HUES64 (cell line): ENCODE data around the gene RAB26.

ENCODE experiments used
- H3K27ac ChIP-seq: 2 replicates; pipeline ENCODE4 v1.7.0; 2013; ENCODE audit warnings: low read depth, low read length, inconsistent platforms
- H3K27me3 ChIP-seq: 2 replicates; pipeline ENCODE4 v1.6.1; 2013; ENCODE audit warnings: mild to moderate bottlenecking, low read length; ENCODE audit not compliant: insufficient read depth
- H3K36me3 ChIP-seq: 2 replicates; pipeline ENCODE4 v1.6.1; 2013; ENCODE audit warnings: mild to moderate bottlenecking, low read length; ENCODE audit not compliant: insufficient read depth
- H3K4me1 ChIP-seq: 2 replicates; pipeline ENCODE4 v1.6.1; 2013; ENCODE audit warnings: mild to moderate bottlenecking, low read length, moderate library complexity; ENCODE audit not compliant: insufficient read depth
- H3K4me3 ChIP-seq: 2 replicates; pipeline ENCODE4 v1.5.1; 2013; ENCODE audit warnings: mild to moderate bottlenecking, low read length, moderate library complexity
- H3K9ac ChIP-seq: 2 replicates; pipeline ENCODE4 v1.6.1; 2013; ENCODE audit warnings: mild to moderate bottlenecking, low read depth, low read length
- H3K9me3 ChIP-seq: 2 replicates; pipeline ENCODE4 v1.6.1; 2013; ENCODE audit warnings: low read depth, low read length; ENCODE audit not compliant: insufficient read depth
- WGBS: fragments of 150-250, 120-280 bp; methylation state at CpG from one replicate; pipeline ENCODE4 v1.1.7; 2013; ENCODE audit warnings: missing lambda C conversion rate; 5-methylcytosine and 5-hydroxymethylcytosine counted together

Gene RAB26

DNA sequence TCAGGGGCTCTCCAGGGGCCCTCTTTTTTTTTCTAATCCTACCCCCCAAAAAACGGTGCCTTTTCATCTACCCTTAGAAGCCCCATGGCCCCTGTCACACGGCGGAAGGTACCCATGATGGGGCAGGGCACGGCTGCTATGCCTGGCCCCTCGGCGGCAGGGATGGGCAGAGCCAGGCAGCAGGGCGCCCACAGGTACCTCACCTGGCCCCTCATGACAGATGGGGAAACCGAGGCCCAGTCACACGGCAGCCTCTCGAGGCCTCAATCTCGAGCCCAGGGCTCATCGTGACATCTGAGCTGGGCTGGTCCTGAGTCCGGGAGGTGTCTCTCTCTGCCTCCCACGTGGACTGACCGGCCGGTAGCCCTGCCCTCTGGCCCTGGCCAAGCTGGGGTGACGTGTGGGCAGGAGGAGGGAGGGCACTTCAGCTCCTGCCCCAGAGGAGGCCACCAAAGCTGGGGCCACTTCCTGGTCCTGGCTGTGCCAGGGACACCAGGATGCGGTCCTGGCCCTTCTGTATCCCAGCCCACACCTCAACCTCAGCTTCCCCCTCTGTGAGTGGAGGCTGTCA, 18.7 kb downstream of the RAB26 start:
- H3K36me3 ChIP-seq = peaks cover 44% of the 10 kb centered on the region
- no peaks in the 10 kb centered on the region for H3K27me3 ChIP-seq
- H3K9ac ChIP-seq = no peak overlapping the region
- WGBS = 95% methylated on average over 18 of the region's 18 CpGs
- no peak overlapping the region for H3K27ac ChIP-seq
- no peaks in the 10 kb centered on the region for H3K9me3 ChIP-seq
- no peak overlapping the region for H3K4me3 ChIP-seq
- no peaks in the 10 kb centered on the region for H3K4me1 ChIP-seq

DNA sequence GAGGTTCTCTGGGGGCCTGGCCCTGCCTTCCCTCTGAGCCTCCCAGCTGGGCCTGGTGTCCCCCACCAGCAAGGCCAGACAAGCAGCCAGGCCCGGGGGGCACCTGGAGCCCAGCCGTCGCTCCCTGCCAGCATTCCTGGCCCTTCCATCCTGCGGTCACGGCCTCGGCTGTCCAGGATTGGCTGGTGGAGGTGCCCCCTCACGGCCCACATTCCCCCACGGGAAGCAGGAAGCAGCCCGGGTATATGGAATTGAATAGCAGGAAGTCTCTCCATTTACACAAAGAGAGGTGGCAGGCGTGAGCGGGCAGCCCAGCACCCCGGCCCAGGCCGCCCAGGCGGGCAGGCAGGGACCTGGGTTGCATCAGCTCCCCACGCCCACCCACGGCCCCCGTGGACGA, 21.7 kb downstream of the RAB26 start:
- no peaks in the 10 kb centered on the region for H3K4me1 ChIP-seq
- peaks cover 65% of the 10 kb centered on the region for H3K36me3 ChIP-seq
- H3K9ac ChIP-seq = no peak overlapping the region
- WGBS = 97% methylated on average over 18 of the region's 18 CpGs
- no peak overlapping the region for H3K27ac ChIP-seq
- H3K9me3 ChIP-seq = no peaks in the 10 kb centered on the region
- no peak overlapping the region for H3K4me3 ChIP-seq
- no peaks in the 10 kb centered on the region for H3K27me3 ChIP-seq

DNA sequence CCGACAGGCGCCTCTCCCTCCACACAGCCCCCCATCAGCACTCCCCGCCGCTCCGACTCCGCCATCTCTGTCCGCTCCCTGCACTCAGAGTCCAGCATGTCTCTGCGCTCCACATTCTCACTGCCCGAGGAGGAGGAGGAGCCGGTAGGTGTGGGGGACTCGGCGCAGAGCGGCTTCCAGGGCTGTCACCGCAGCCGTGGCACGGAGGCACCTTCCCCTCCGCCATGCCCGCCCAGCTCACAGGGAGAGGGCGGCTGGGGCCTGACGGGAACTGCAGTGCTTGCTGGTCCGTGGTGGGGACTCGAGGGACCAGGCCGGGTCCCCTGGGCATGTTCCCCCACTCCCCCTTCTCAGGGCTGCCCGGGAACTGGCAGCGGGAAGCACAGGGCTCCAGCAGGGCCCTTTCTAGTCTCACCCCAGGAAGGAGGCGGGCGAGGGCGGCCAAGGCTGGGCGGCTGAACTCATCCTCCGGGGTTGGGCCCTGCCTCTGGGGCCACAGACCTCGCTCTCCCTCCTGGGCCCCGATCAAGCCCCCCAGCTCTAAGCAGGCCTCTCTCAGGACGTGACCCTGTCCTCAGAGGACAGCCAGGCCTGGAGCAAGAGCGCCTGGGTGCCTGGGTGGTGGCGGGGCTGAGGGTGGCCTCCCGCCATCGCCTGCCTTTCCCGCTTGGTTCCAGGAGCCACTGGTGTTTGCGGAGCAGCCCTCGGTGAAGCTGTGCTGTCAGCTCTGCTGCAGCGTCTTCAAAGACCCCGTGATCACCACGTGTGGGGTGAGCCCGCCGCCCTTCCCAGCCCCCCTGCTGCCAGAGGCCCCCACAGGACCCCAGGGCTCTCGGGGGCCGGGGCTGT, 22.4 kb downstream of the RAB26 start:
- WGBS = 95% methylated on average over 47 of the region's 47 CpGs
- H3K9me3 ChIP-seq = no peaks in the 10 kb centered on the region
- peaks cover 68% of the 10 kb centered on the region for H3K36me3 ChIP-seq
- no peak overlapping the region for H3K4me3 ChIP-seq
- no peak overlapping the region for H3K9ac ChIP-seq
- H3K27ac ChIP-seq = no peak overlapping the region
- no peaks in the 10 kb centered on the region for H3K4me1 ChIP-seq
- H3K27me3 ChIP-seq = no peaks in the 10 kb centered on the region

DNA sequence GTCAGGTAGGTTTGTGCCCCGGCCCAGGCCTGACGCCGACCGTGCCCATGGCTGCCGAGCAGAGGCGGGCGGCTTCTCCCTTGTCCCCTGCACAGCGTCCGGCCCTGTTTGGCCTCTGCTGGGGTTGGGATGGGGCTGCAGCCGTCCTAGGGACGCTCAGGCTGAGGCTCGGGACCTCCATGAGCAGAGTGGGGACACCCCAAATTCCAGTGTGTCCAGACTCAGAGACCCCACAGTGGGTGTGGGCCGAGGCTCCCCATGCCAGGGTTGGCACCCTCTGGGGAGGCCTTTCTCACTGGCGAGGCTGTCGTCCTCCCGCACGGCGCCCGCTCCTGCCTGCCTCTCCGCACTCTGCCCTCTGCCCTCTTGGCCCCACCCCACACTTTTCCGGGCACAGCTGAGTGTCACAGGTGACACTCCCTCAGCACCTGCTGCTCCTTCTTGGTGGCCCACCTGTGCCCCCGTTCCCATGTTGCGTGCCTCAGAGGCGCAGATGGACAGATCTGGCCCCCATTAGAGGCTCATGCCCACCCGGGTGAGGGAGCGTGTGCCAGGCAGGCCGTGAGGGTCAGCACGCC, 23.3 kb downstream of the RAB26 start:
- no peak overlapping the region for H3K4me3 ChIP-seq
- 96% methylated on average over 28 of the region's 28 CpGs for WGBS
- H3K9me3 ChIP-seq = no peaks in the 10 kb centered on the region
- no peaks in the 10 kb centered on the region for H3K4me1 ChIP-seq
- peaks cover 67% of the 10 kb centered on the region for H3K36me3 ChIP-seq
- H3K27me3 ChIP-seq = no peaks in the 10 kb centered on the region
- no peak overlapping the region for H3K9ac ChIP-seq
- H3K27ac ChIP-seq = no peak overlapping the region

DNA sequence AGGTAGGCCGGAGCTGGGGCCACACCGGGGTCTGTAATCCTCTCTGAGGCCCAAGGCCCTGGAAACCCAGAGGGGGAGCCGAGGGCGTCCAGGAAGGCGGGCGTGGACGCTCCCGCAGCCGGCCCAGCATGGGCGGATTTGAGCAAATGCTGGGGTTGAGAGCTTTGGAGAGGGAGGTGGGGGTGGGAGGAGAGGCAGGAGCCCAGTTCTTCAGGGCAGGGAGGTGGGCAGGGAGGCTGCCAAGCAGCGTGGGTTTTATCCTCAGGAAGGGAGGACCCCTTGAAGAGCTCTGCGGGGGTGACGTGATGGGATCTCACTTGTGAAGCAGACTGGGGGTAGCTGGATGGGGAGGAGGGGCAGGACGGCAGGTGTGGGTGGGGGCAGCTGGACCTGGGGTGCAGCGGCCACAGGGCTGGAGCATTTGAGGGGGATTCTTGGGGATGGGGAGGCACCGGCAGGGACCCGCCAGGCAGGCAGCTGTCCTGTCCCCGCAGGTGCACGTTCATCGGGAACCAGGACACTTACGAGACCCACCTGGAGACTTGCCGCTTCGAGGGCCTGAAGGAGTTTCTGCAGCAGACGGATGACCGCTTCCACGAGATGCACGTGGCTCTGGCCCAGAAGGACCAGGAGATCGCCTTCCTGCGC, 24.4 kb downstream of the RAB26 start:
- peaks cover 65% of the 10 kb centered on the region for H3K36me3 ChIP-seq
- H3K27ac ChIP-seq = no peak overlapping the region
- no peak overlapping the region for H3K9ac ChIP-seq
- WGBS = 96% methylated on average over 29 of the region's 29 CpGs
- no peak overlapping the region for H3K4me3 ChIP-seq
- H3K27me3 ChIP-seq = no peaks in the 10 kb centered on the region
- H3K4me1 ChIP-seq = no peaks in the 10 kb centered on the region
- H3K9me3 ChIP-seq = no peaks in the 10 kb centered on the region

DNA sequence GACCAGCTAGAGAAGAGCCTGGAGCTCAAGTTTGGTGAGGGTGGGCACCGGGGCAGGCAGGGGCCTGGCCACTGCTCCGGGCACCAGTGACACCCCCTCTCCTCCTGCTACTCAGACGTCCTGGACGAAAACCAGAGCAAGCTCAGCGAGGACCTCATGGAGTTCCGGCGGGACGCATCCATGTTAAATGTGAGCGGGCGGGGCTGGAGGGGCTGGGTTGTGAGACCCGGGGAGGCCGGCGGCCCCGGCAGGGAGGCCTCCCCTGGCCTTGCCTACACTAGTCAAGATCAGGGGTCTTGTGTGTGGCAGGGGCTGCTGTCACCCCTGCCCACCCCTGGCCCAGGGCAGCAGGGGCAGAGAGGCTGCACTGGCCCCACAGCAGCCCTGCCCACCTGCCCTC, 24.9 kb downstream of the RAB26 start:
- H3K4me3 ChIP-seq = no peak overlapping the region
- no peaks in the 10 kb centered on the region for H3K27me3 ChIP-seq
- no peaks in the 10 kb centered on the region for H3K4me1 ChIP-seq
- 97% methylated on average over 14 of the region's 14 CpGs for WGBS
- H3K9ac ChIP-seq = no peak overlapping the region
- no peak overlapping the region for H3K27ac ChIP-seq
- H3K9me3 ChIP-seq = no peaks in the 10 kb centered on the region
- H3K36me3 ChIP-seq = peaks cover 59% of the 10 kb centered on the region

DNA sequence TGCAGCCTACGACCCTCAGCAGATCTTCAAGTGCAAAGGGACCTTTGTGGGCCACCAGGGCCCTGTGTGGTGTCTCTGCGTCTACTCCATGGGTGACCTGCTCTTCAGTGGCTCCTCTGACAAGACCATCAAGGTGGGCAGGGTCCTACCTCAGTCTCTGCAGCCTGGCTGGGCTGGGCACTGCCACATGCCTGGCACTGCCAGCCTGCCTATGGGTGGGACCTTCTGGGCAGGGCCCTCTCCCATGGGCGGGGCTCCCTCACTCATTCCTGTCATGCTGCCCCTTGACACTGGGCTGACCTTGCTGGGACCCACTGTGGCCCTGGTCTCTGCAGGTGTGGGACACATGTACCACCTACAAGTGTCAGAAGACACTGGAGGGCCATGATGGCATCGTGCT, 25.5 kb downstream of the RAB26 start:
- Histone ChIP-seq H3K27ac (no peak overlapping the region), H3K36me3 (peaks cover 59% of the 10 kb centered on the region), H3K4me3 (no peak overlapping the region), H3K27me3 (no peaks in the 10 kb centered on the region), H3K9ac (no peak overlapping the region), H3K9me3 (no peaks in the 10 kb centered on the region), H3K4me1 (no peaks in the 10 kb centered on the region)
- 92% methylated on average over 4 of the region's 4 CpGs for WGBS

DNA sequence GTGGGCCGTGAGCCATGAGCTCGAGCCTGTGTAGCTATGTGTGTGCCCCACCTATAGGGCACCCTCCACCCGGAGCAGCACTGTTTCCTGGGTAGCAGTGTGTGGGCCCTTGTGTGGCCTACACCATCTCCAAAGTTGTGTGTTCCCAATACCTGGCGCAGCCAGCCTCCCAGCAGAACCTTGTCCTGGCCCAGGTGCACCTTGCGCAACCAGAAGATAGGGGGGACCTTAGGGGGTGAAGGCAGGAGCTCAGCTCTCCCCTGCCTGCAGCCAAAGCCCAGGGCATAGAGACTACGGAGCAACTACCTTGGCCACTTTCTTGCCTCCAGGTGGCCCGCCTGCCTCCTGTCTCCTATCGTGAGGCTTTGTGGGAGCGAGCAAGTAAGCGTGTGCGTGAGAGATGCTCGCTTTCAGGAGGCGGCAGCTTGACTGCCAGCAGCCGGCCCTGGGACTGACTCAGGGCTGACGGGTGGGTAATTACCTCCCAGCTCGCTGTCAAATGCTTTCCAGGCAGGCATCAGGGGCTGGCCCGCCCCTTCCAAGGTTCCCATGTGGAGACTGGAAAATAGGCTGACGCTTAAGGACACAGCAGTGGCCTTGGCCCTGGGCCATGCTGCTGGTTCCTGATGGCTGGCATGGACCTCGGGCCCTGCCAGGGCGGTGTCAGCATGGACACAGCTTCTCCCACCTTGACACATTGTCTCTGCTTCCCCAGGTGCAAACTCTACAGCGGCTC, 26.1 kb downstream of the RAB26 start:
- Histone ChIP-seq H3K4me3 (no peak overlapping the region), H3K9me3 (no peaks in the 10 kb centered on the region), H3K36me3 (peaks cover 59% of the 10 kb centered on the region), H3K9ac (no peak overlapping the region), H3K27ac (no peak overlapping the region), H3K4me1 (no peaks in the 10 kb centered on the region), H3K27me3 (no peaks in the 10 kb centered on the region)
- 94% methylated on average over 21 of the region's 21 CpGs for WGBS

DNA sequence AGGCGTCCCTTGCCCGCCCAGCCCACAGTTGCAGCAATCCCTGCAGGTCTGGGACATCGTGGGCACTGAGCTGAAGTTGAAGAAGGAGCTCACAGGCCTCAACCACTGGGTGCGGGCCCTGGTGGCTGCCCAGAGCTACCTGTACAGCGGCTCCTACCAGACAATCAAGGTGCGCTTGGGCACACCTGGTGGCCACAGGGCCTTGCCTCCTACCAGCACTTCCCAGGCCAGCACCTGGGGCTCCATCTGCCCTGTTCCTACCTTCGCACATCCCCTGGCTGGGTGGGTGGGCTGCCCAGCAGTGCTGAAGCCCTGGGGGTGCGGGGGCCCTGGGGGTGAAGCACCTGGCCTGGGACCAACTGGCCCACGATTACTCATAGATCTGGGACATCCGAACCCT, 27.0 kb downstream of the RAB26 start:
- no peak overlapping the region for H3K4me3 ChIP-seq
- no peak overlapping the region for H3K27ac ChIP-seq
- no peaks in the 10 kb centered on the region for H3K9me3 ChIP-seq
- H3K36me3 ChIP-seq = peaks cover 58% of the 10 kb centered on the region
- no peaks in the 10 kb centered on the region for H3K4me1 ChIP-seq
- 95% methylated on average over 10 of the region's 10 CpGs for whole genome bisulfite sequencing
- no peaks in the 10 kb centered on the region for H3K27me3 ChIP-seq
- no peak overlapping the region for H3K9ac ChIP-seq

DNA sequence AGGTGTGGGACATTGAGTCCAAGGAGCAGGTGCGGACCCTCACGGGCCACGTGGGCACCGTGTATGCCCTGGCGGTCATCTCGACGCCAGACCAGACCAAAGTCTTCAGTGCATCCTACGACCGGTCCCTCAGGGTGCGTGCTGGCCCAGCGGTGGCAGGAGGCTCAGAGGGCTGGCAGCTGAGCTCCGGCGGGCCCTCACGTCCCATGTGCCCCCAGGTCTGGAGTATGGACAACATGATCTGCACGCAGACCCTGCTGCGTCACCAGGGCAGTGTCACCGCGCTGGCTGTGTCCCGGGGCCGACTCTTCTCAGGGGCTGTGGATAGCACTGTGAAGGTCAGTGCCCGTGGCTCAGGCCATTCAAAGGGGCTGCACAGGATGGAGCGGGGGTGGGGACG, 27.6 kb downstream of the RAB26 start:
- H3K9me3 ChIP-seq = no peaks in the 10 kb centered on the region
- 96% methylated on average over 23 of the region's 23 CpGs for WGBS
- H3K4me3 ChIP-seq = no peak overlapping the region
- no peaks in the 10 kb centered on the region for H3K27me3 ChIP-seq
- H3K36me3 ChIP-seq = peaks cover 55% of the 10 kb centered on the region
- no peak overlapping the region for H3K9ac ChIP-seq
- H3K27ac ChIP-seq = no peak overlapping the region
- H3K4me1 ChIP-seq = no peaks in the 10 kb centered on the region

DNA sequence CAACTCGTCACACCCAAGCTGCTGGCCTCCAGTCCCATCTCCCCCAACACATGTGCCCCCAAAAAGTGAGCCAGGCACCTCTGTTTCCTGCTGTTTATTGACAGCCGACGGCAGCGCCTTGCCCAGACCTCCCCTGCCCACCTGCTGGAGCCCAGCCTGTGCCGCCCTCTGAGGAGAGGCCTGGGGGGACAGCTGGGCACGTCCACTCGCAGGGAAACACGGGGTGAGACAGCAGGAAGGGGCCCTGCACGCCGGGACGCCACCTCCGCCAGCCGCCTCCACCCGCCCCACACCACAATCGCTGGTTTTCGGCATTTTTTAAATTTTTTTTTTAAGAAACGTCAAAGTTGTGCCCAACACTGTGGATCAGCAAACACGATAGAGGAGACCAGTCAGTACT, 28.7 kb downstream of the RAB26 start:
- Histone ChIP-seq H3K27me3 (no peaks in the 10 kb centered on the region), H3K9me3 (no peaks in the 10 kb centered on the region), H3K4me1 (no peaks in the 10 kb centered on the region), H3K27ac (no peak overlapping the region), H3K9ac (no peak overlapping the region), H3K36me3 (peaks cover 46% of the 10 kb centered on the region), H3K4me3 (no peak overlapping the region)
- WGBS = 96% methylated on average over 18 of the region's 18 CpGs
